HepG2 (cell line): ENCODE data around the gene PDK2. TPM values are rescaled to one million over a fixed set of nuclear protein-coding genes. Genes with fewer than 3 reads are reported as not detected.
A peak's percentile ranks its signal among the peaks of the same experiment; 100 is the strongest.

Experiments
- GABPB1 ChIP-seq: IDR thresholded peaks from 2 replicates; pipeline ENCODE4 v1.6.1; 2016; ENCODE audit warnings: mild to moderate bottlenecking, missing genetic modification reagents, moderate library complexity, missing compliant biosample characterization
- GATAD1 ChIP-seq: IDR thresholded peaks from 2 replicates; pipeline ENCODE4 v1.6.1; 2016; ENCODE audit warnings: missing genetic modification reagents, missing compliant biosample characterization
- HNF4G ChIP-seq, 2 experiments: sonication (generic) in 1 of 2; formaldehyde crosslinking in 1 of 2; IDR thresholded peaks; 2 replicates each; pipeline versions ENCODE4 v1.4.0 to v1.6.1; 2011 to 2020; ENCODE audit warnings: borderline replicate concordance in 2 of 2, low read depth in 2 of 2, mild to moderate bottlenecking in 2 of 2, low read length in 1 of 2, missing genetic modification reagents in 1 of 2, moderate library complexity in 1 of 2
- NR2F6 ChIP-seq, 2 experiments: IDR thresholded peaks; 2 replicates each; pipeline ENCODE4 v1.6.1; 2016; ENCODE audit warnings: antibody characterized with exemption in 1 of 2, mild to moderate bottlenecking in 1 of 2
- SIX1 ChIP-seq: sonication (generic); formaldehyde crosslinking; IDR thresholded peaks from 2 replicates; pipeline ENCODE4 v1.4.0; 2020; ENCODE audit warnings: missing genetic modification reagents, borderline replicate concordance
- polyA plus RNA-seq, 8 experiments: library from polyadenylated mRNA; depleted of rRNA in 3 of 8; stranded (reverse) in 7 of 8; unstranded in 1 of 8; fragments of >200 nt; fragmentation: Illumina TruSeq in 4 of 8; extraction: Trizol in 4 of 8; gene quantifications; 2 replicates each; pipeline versions ENCODE4 v1.2.1 to v1.2.3, GENCODE V29; 2011 to 2016; ENCODE audit warnings: low read depth in 4 of 8, missing spikeins in 1 of 8, mixed read lengths in 1 of 8; ENCODE audit not compliant: insufficient read depth in 1 of 8
- total RNA-seq, 5 experiments: library from RNA; depleted of rRNA; stranded (reverse); fragments of >200 nt; fragmentation: Illumina TruSeq; extraction: Trizol; gene quantifications; 2 replicates each; pipeline ENCODE4 v1.2.3, GENCODE V29; 2016; ENCODE audit warnings: low read depth in 1 of 5
- TF ChIP-seq, protein P1 (sequence below): sonication (generic); formaldehyde crosslinking; IDR thresholded peaks from 2 replicates; pipeline ENCODE4 v1.5.0; 2020; ENCODE audit warnings: mild to moderate bottlenecking, low read depth, missing genetic modification reagents, borderline replicate concordance
- TF ChIP-seq, protein P2 (sequence below): sonication (generic); formaldehyde crosslinking; IDR thresholded peaks from 2 replicates; pipeline ENCODE4 v1.4.0; 2020; ENCODE audit warnings: missing genetic modification reagents
- TF ChIP-seq, protein P3 (sequence below): sonication (generic); formaldehyde crosslinking; IDR thresholded peaks from 2 replicates; pipeline ENCODE4 v1.9.0; 2021; ENCODE audit warnings: missing genetic modification reagents, mild to moderate bottlenecking, borderline replicate concordance
- TF ChIP-seq, protein P4 (sequence below): IDR thresholded peaks from 2 replicates; pipeline ENCODE4 v1.4.0; 2020; ENCODE audit warnings: mild to moderate bottlenecking, missing genetic modification reagents

The PDK2 gene
- total and polyA plus RNA-seq, 2 of the 13 experiments (the other 11 are each of a cell fraction or from before 2014, with no cell fraction given), result 18.5 to 59.7 TPM

DNA sequence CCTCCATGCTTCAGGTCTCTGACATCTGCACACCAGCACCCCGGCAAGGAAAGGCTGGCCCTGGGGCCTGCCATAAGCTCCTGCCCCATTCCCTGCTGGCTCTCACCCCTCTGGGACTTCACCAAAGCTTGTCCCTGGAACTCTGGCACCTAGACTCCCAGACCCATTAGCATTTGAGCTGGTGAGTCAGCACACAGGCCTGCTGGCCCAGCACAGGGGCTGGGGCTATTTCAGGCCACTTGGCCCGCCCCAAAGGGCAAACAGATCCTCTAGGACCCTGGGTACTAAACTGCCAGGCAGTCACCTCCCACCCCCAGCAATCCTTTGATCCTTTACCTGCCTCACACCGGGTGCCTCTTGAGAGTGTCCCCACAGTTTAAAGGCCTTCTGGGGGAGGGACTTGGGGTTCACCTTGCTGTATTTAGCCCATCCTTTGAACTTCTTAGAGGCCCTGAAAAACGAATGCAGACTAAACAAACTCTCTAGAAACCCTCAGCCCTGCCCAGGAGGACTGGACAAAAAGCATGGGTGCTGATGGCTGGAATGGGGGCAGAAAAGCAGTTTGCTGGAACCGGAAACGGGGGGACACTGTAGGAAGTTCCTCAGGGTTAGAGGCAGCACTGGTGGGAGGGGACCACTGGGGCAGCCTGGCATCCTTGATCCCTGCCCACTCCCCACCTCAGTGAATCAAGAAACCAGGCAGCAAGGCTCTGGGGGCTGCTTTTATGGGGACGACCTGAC lies 38.0 kb downstream of the PDK2 start (continued):
- TF ChIP-seq NR2F6 (IDR thresholded peaks at IDR 0.05), result peak; percentile 70
- peak; percentile 68 for TF ChIP-seq NR2F6 (CRISPR knock-in tag; IDR thresholded peaks at IDR 0.05)
- TF ChIP-seq, protein P1, sequence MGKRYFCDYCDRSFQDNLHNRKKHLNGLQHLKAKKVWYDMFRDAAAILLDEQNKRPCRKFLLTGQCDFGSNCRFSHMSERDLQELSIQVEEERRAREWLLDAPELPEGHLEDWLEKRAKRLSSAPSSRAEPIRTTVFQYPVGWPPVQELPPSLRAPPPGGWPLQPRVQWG (CRISPR knock-in tag), result no peak
- no peak for TF ChIP-seq SIX1 (CRISPR knock-in tag)
- TF ChIP-seq, protein P2, sequence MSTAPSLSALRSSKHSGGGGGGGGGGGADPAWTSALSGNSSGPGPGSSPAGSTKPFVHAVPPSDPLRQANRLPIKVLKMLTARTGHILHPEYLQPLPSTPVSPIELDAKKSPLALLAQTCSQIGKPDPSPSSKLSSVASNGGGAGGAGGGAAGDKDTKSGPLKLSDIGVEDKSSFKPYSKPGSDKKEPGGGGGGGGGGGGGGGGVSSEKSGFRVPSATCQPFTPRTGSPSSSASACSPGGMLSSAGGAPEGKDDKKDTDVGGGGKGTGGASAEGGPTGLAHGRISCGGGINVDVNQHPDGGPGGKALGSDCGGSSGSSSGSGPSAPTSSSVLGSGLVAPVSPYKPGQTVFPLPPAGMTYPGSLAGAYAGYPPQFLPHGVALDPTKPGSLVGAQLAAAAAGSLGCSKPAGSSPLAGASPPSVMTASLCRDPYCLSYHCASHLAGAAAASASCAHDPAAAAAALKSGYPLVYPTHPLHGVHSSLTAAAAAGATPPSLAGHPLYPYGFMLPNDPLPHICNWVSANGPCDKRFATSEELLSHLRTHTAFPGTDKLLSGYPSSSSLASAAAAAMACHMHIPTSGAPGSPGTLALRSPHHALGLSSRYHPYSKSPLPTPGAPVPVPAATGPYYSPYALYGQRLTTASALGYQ (CRISPR knock-in tag), result peak; percentile 57; the same call in 1 of the 2 replicates
- peak; percentile 69 for TF ChIP-seq HNF4G (IDR thresholded peaks at IDR 0.05; ENCODE audit: borderline replicate concordance, low read depth, low read length)
- TF ChIP-seq HNF4G (CRISPR knock-in tag; IDR thresholded peaks at IDR 0.05; ENCODE audit: borderline replicate concordance, low read depth), result no peak
- TF ChIP-seq, protein P3, sequence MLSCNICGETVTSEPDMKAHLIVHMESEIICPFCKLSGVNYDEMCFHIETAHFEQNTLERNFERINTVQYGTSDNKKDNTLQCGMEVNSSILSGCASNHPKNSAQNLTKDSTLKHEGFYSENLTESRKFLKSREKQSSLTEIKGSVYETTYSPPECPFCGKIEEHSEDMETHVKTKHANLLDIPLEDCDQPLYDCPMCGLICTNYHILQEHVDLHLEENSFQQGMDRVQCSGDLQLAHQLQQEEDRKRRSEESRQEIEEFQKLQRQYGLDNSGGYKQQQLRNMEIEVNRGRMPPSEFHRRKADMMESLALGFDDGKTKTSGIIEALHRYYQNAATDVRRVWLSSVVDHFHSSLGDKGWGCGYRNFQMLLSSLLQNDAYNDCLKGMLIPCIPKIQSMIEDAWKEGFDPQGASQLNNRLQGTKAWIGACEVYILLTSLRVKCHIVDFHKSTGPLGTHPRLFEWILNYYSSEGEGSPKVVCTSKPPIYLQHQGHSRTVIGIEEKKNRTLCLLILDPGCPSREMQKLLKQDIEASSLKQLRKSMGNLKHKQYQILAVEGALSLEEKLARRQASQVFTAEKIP (CRISPR knock-in tag), result no peak
- no peak for TF ChIP-seq GATAD1
- TF ChIP-seq GABPB1, result no peak
- TF ChIP-seq, protein P4, sequence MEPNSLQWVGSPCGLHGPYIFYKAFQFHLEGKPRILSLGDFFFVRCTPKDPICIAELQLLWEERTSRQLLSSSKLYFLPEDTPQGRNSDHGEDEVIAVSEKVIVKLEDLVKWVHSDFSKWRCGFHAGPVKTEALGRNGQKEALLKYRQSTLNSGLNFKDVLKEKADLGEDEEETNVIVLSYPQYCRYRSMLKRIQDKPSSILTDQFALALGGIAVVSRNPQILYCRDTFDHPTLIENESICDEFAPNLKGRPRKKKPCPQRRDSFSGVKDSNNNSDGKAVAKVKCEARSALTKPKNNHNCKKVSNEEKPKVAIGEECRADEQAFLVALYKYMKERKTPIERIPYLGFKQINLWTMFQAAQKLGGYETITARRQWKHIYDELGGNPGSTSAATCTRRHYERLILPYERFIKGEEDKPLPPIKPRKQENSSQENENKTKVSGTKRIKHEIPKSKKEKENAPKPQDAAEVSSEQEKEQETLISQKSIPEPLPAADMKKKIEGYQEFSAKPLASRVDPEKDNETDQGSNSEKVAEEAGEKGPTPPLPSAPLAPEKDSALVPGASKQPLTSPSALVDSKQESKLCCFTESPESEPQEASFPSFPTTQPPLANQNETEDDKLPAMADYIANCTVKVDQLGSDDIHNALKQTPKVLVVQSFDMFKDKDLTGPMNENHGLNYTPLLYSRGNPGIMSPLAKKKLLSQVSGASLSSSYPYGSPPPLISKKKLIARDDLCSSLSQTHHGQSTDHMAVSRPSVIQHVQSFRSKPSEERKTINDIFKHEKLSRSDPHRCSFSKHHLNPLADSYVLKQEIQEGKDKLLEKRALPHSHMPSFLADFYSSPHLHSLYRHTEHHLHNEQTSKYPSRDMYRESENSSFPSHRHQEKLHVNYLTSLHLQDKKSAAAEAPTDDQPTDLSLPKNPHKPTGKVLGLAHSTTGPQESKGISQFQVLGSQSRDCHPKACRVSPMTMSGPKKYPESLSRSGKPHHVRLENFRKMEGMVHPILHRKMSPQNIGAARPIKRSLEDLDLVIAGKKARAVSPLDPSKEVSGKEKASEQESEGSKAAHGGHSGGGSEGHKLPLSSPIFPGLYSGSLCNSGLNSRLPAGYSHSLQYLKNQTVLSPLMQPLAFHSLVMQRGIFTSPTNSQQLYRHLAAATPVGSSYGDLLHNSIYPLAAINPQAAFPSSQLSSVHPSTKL, result peak; percentile 51; the same call in 1 of the 2 replicates
- TF ChIP-seq, all 625 proteins: peak for 114
